GM12878 (cell line): ENCODE data around the gene SRPK2. TPM values are rescaled to one million over a fixed set of nuclear protein-coding genes. Genes with fewer than 3 reads are reported as not detected.

Experiments used
- ATAC-seq: fragments of 200-7000 bp; cut with Tn5 transposase; 3 replicates; pipeline ENCODE4 v1.9.1; 2020; ENCODE audit warnings: mild to moderate bottlenecking, moderate library complexity
- BruUV-seq: library from RNA; stranded (reverse); fragments of 400-500 nt; replicated peaks from 2 replicates; lab custom pipeline; 2021; lab: Mats Ljungman, UMichigan
- CTCF ChIA-PET: fragments of 300-600 bp; sonication (Branson Sonifier 250); formaldehyde crosslinking; extraction: SDS; loops from one replicate; lab custom pipeline; 2021; ENCODE audit warnings: inconsistent platforms; lab: Yijun Ruan, JAX
- POLR2A ChIA-PET: fragments of 350-600 bp; formaldehyde crosslinking; extraction: SDS; loops from one replicate; lab custom pipeline; 2021; ENCODE audit warnings: inconsistent platforms; lab: Charles Lee
- RAD21 ChIA-PET: fragments of 300-600 bp; sonication (Branson Sonifier 250); formaldehyde crosslinking; loops from one replicate; lab custom pipeline; 2023; ENCODE audit warnings: antibody characterized with exemption; ENCODE audit not compliant: unreplicated experiment; lab: Charles Lee
- SMC1A ChIA-PET: fragments of 300-600 bp; sonication (Branson Sonifier 250); formaldehyde crosslinking; loops from one replicate; lab custom pipeline; 2023; ENCODE audit not compliant: unreplicated experiment, uncharacterized antibody; lab: Charles Lee
- DNase-seq: peaks from one replicate; pipeline ENCODE4 v3.0.0-alpha.2; 2011; ENCODE audit warnings: low read depth, low spot score
- FAIRE-seq: peaks from 3 replicates; lab custom pipeline; 2011; peaks lifted over from hg19 to GRCh38; lab: Jason Lieb, UNC
- H2AFZ ChIP-seq: 2 replicates; pipeline ENCODE4 v1.6.0; 2011; ENCODE audit warnings: low read depth, low read length, control low read depth; ENCODE audit not compliant: control insufficient read depth
- H3K27ac ChIP-seq: 2 replicates; pipeline ENCODE4 v1.5.1; 2011; ENCODE audit warnings: control low read depth; ENCODE audit not compliant: control insufficient read depth, insufficient read depth
- H3K27me3 ChIP-seq, 2 experiments: replicated peaks in 1 of 2; 2 replicates each; pipeline versions ENCODE4 v1.6.0 to v1.6.1; 2011; ENCODE audit warnings: low read length in 1 of 2; ENCODE audit not compliant: control insufficient read depth in 2 of 2, insufficient read depth in 2 of 2
- H3K36me3 ChIP-seq, 2 experiments: 2 replicates each; pipeline ENCODE4 v1.5.1; 2011; ENCODE audit warnings: low read length in 1 of 2; ENCODE audit not compliant: control insufficient read depth in 2 of 2, insufficient read depth in 2 of 2
- H3K4me1 ChIP-seq: 2 replicates; pipeline ENCODE4 v1.6.1; 2011; ENCODE audit warnings: mild to moderate bottlenecking, low read length, moderate library complexity, mixed read lengths; ENCODE audit not compliant: control insufficient read depth, insufficient read depth
- H3K4me2 ChIP-seq: 2 replicates; pipeline ENCODE4 v1.6.0; 2011; ENCODE audit warnings: control low read depth; ENCODE audit not compliant: control insufficient read depth, insufficient read depth
- H3K4me3 ChIP-seq: fragments of 200-600 bp; sonication (generic); 2 replicates; pipeline ENCODE4 v1.5.1; 2016
- H3K79me2 ChIP-seq: 2 replicates; pipeline ENCODE4 v1.6.0; 2011; ENCODE audit warnings: low read length; ENCODE audit not compliant: control insufficient read depth, insufficient read depth
- H3K9ac ChIP-seq: 2 replicates; pipeline ENCODE4 v1.8.0; 2011; ENCODE audit warnings: low read length, control low read depth, mixed read lengths; ENCODE audit not compliant: control insufficient read depth, insufficient read depth
- H3K9me3 ChIP-seq: replicated peaks from 3 replicates; pipeline ENCODE4 v1.5.1; 2011; ENCODE audit warnings: mild to moderate bottlenecking, low read length; ENCODE audit not compliant: control insufficient read depth, insufficient read depth
- H4K20me1 ChIP-seq: 2 replicates; pipeline ENCODE4 v1.6.0; 2011; ENCODE audit not compliant: control insufficient read depth, insufficient read depth
- ESRRA ChIP-seq: IDR thresholded peaks from 2 replicates; pipeline ENCODE4 v1.6.1; 2012; ENCODE audit warnings: mild to moderate bottlenecking, low read length, improper control_type of control experiment
- GABPA ChIP-seq: IDR thresholded peaks from 2 replicates; pipeline ENCODE4 v1.6.1; 2014; ENCODE audit warnings: antibody characterized with exemption, low read depth, mild to moderate bottlenecking, inconsistent platforms
- MEF2A ChIP-seq: IDR thresholded peaks from 2 replicates; pipeline ENCODE4 v1.6.1; 2011; ENCODE audit warnings: low read depth, mild to moderate bottlenecking, low read length, moderate library complexity; ENCODE audit not compliant: insufficient read depth
- PAX5 ChIP-seq: IDR thresholded peaks from 2 replicates; pipeline ENCODE4 v1.6.1; 2011; ENCODE audit warnings: low read depth, low read length, borderline replicate concordance
- PAX8 ChIP-seq: fragments of 450-650 bp; IDR thresholded peaks from 2 replicates; pipeline ENCODE4 v1.6.1; 2017; ENCODE audit warnings: mild to moderate bottlenecking, moderate library complexity
- POLR2A ChIP-seq: IDR thresholded peaks from 2 replicates; pipeline ENCODE4 v1.6.1; 2011; ENCODE audit warnings: low read depth, mild to moderate bottlenecking, low read length
- SIX5 ChIP-seq: IDR thresholded peaks from 2 replicates; pipeline ENCODE4 v1.6.1; 2011; ENCODE audit warnings: mild to moderate bottlenecking, low read depth, low read length, moderate library complexity; ENCODE audit not compliant: severe bottlenecking
- SRF ChIP-seq, 2 experiments: IDR thresholded peaks; 2 replicates each; pipeline ENCODE4 v1.6.1; 2011; ENCODE audit warnings: low read depth in 2 of 2, low read length in 2 of 2, mild to moderate bottlenecking in 1 of 2, moderate library complexity in 1 of 2
- STAT3 ChIP-seq: IDR thresholded peaks from 2 replicates; pipeline ENCODE4 v1.6.1; 2011; ENCODE audit warnings: low read depth, low read length, improper control_type of control experiment
- SUZ12 ChIP-seq: fragments of 200-600 bp; sonication (generic); IDR thresholded peaks from one replicate; pipeline ENCODE4 v1.6.1; 2018; ENCODE audit warnings: antibody characterized with exemption, mild to moderate bottlenecking; ENCODE audit not compliant: unreplicated experiment
- TCF3 ChIP-seq: IDR thresholded peaks from 2 replicates; pipeline ENCODE4 v1.6.1; 2012; ENCODE audit warnings: low read depth, mild to moderate bottlenecking, low read length, borderline replicate concordance; ENCODE audit not compliant: insufficient read depth
- TCF7 ChIP-seq: IDR thresholded peaks from 2 replicates; pipeline ENCODE4 v1.6.1; 2014; ENCODE audit warnings: antibody characterized with exemption, borderline replicate concordance
- ZNF217 ChIP-seq: fragments of 450-650 bp; IDR thresholded peaks from 2 replicates; pipeline ENCODE4 v1.6.1; 2017; ENCODE audit warnings: antibody characterized with exemption, mild to moderate bottlenecking
- ZNF622 ChIP-seq: fragments of 450-650 bp; IDR thresholded peaks from 2 replicates; pipeline ENCODE4 v1.6.1; 2017; ENCODE audit warnings: mild to moderate bottlenecking, inconsistent platforms
- ZNF687 ChIP-seq: fragments of 450-650 bp; IDR thresholded peaks from 2 replicates; pipeline ENCODE4 v1.6.1; 2017; ENCODE audit warnings: mild to moderate bottlenecking, moderate library complexity
- WGBS: methylation state at CpG from one replicate; pipeline ENCODE4 v1.1.6; 2016; ENCODE audit warnings: low lambda C conversion rate; ENCODE audit not compliant: insufficient replicate concordance, insufficient coverage; ENCODE audit errors: missing lambda C conversion rate; 5-methylcytosine and 5-hydroxymethylcytosine counted together
- in situ Hi-C: fragments of 300-500 bp; cut with MboI; formaldehyde crosslinking; loops from 9 replicates; pipeline ENCODE4 v1.14.3; 2018; ENCODE audit warnings: mixed read lengths
- intact Hi-C: fragments of 100-400 bp; cut with micrococcal nuclease; formaldehyde crosslinking; loops from one replicate; pipeline ENCODE4 v1.14.2; 2022; ENCODE audit not compliant: unreplicated experiment
- polyA plus RNA-seq, 11 experiments: library from polyadenylated mRNA; depleted of rRNA in 4 of 11; unstranded in 6 of 11; stranded (reverse) in 5 of 11; fragments of >200 nt; fragmentation: Nextera tagmentation in 4 of 11; fragmentation: Illumina TruSeq in 1 of 11; extraction: Ambion mirVana in 4 of 11; extraction: Trizol in 1 of 11; gene quantifications; 1 replicate in 1 of 11; 2 replicates in 10 of 11; pipeline versions ENCODE4 v1.2.1 to v1.2.3, GENCODE V29; 2011 to 2016; ENCODE audit warnings: inconsistent platforms in 2 of 11, missing spikeins in 2 of 11, low read depth in 1 of 11
- total RNA-seq, 4 experiments: library from RNA; depleted of rRNA in 3 of 4; stranded (reverse); fragments of >200 nt in 3 of 4; fragmentation: Illumina TruSeq in 1 of 4; extraction: Trizol in 1 of 4; gene quantifications; 2 replicates each; pipeline versions ENCODE4 v1.2.1 to v1.2.3, GENCODE V29; 2013 to 2021

SRPK2 gene
- total and polyA plus RNA-seq, 10 of the 15 experiments (the other 5 are each of a cell fraction or from before 2014, with no cell fraction given), result 13.2 to 32.8 (median 24.5) TPM

- BruUV-seq, result no TSS peak
- FAIRE-seq (no peak), DNase-seq (no peak), ATAC-seq (no peak)
- Histone ChIP-seq H3K9me3 (no peaks in the 10 kb centered on the region; the same call in 2 of the 3 replicates), H3K4me1 (no peaks in the 10 kb centered on the region), H4K20me1 (no peaks in the 10 kb centered on the region), H3K27ac (no peak overlapping the region), H3K4me2 (no peak overlapping the region), H2AFZ (no peak overlapping the region), H3K27me3 (no peaks in the 10 kb centered on the region), H3K9ac (no peak overlapping the region), H3K79me2 (no peaks in the 10 kb centered on the region), H3K4me3 (no peak overlapping the region), H3K36me3 (peaks cover 4 to 5% of the 10 kb centered on the region in 2 experiments; a peak in 3 of 4 replicates)
- intact Hi-C loops (no loop called here), in situ Hi-C loops (no loop called here)
- POLR2A ChIA-PET, result no interaction called here
- RAD21 ChIA-PET, result no interaction called here
- SMC1A ChIA-PET, result no interaction called here
- TF ChIP-seq ESRRA, result no peak
- no peak for TF ChIP-seq POLR2A
- no peak for TF ChIP-seq STAT3
- TF ChIP-seq PAX8, result no peak
- no peak for TF ChIP-seq SUZ12
- no peak for TF ChIP-seq ZNF217
- TF ChIP-seq TCF3, result no peak
- TF ChIP-seq PAX5, result no peak
- no peak for TF ChIP-seq TCF7
- no peak for TF ChIP-seq SRF (IDR thresholded peaks at IDR 0.05; ENCODE audit: low read depth in 2 of 2, low read length in 2 of 2)
- TF ChIP-seq SIX5, result no peak
- TF ChIP-seq MEF2A, result no peak
- TF ChIP-seq ZNF622, result no peak
- TF ChIP-seq GABPA, result no peak
- no peak for TF ChIP-seq ZNF687
- CTCF ChIA-PET, result interaction anchor here (1.3 kb wide), 1 partner anchor 8 kb away, joined by 3 read pairs; no protein-coding TSS in a partner anchor
- WGBS, result 96% methylated on average over 8 of the region's 8 CpGs
Measured at GRCh38 chr7:105163718-105164117, 225.0 kb downstream of the SRPK2 start.
